Stimulated activated memory B cell treated with anti-CD40 and anti-IgM and Interleukin-4, amounts not matched to agents 10 μg/mL and 1 μg/mL and 100 μg/mL, for 72 hours (primary cell): ENCODE results near the gene CD180.
"Not testable (repeated sequence)": the region's sequence is repeated elsewhere in the genome, so short reads cannot be mapped to it uniquely, and the experiment has no call there.

Experiments
- ATAC-seq: fragments of 150-1000 bp; cut with Tn5 transposase; 2 replicates; pipeline ENCODE4 v1.10.0; 2021
- H3K27ac Mint-ChIP-seq: one replicate; pipeline ENCODE4 v1.8.0; 2022; ENCODE audit warnings: mild to moderate bottlenecking, mixed read lengths
- H3K27me3 Mint-ChIP-seq: one replicate; pipeline ENCODE4 v1.8.0; 2022; ENCODE audit warnings: mixed read lengths
- H3K36me3 Mint-ChIP-seq: one replicate; pipeline ENCODE4 v1.8.0; 2022; ENCODE audit warnings: mixed read lengths
- H3K4me1 Mint-ChIP-seq: one replicate; pipeline ENCODE4 v1.8.0; 2022; ENCODE audit warnings: mixed read lengths
- H3K4me3 Mint-ChIP-seq: one replicate; pipeline ENCODE4 v1.8.0; 2022; ENCODE audit warnings: mild to moderate bottlenecking, moderate library complexity, mixed read lengths
- H3K9me3 Mint-ChIP-seq: one replicate; pipeline ENCODE4 v1.8.0; 2022; ENCODE audit warnings: mixed read lengths

Gene CD180

GRCh38 chr5:67187006-67187715, 9.4 kb downstream of the CD180 start:
- Mint-ChIP-seq H3K4me3 (peak overlapping the region; percentile 62), H3K9me3 (no peaks in the 10 kb centered on the region), H3K36me3 (peaks cover 80% of the 10 kb centered on the region), H3K4me1 (peaks cover 81% of the 10 kb centered on the region), H3K27ac (peak overlapping the region; percentile 90), H3K27me3 (no peaks in the 10 kb centered on the region)
- peak; percentile 98 for ATAC-seq

GRCh38 chr5:67183859-67184258, 12.7 kb downstream of the CD180 start:
- Mint-ChIP-seq H3K27me3 (no peaks in the 10 kb centered on the region), H3K4me3 (no peak overlapping the region), H3K27ac (peak overlapping the region; percentile 83), H3K4me1 (peaks cover 73% of the 10 kb centered on the region), H3K36me3 (peaks cover 83% of the 10 kb centered on the region), H3K9me3 (peaks cover 4% of the 10 kb centered on the region)
- ATAC-seq, result no peak

GRCh38 chr5:67182301-67182790, 14.3 kb downstream of the CD180 start:
- H3K9me3 Mint-ChIP-seq, result peaks cover 10% of the 10 kb centered on the region
- H3K27ac Mint-ChIP-seq, result peak overlapping the region; percentile 83
- peaks cover 88% of the 10 kb centered on the region for H3K36me3 Mint-ChIP-seq
- H3K4me1 Mint-ChIP-seq, result peaks cover 66% of the 10 kb centered on the region
- no peak for ATAC-seq
- H3K4me3 Mint-ChIP-seq, result no peak overlapping the region
- H3K27me3 Mint-ChIP-seq, result no peaks in the 10 kb centered on the region

GRCh38 chr5:67181648-67182221, 14.9 kb downstream of the CD180 start:
- Mint-ChIP-seq H3K4me1 (peaks cover 60% of the 10 kb centered on the region), H3K36me3 (peaks cover 88% of the 10 kb centered on the region)

GRCh38 chr5:67179697-67180361, 16.8 kb downstream of the CD180 start:
- Mint-ChIP-seq H3K4me1 (peaks cover 51% of the 10 kb centered on the region), H3K36me3 (peaks cover 90% of the 10 kb centered on the region), H3K27ac (peak overlapping the region; percentile 83), H3K27me3 (no peaks in the 10 kb centered on the region), H3K4me3 (no peak overlapping the region), H3K9me3 (peaks cover 13% of the 10 kb centered on the region)
- ATAC-seq, result no peak

More at GRCh38 chr5:67181648-67182221, 14.9 kb downstream of the CD180 start:
- Mint-ChIP-seq H3K9me3 (peaks cover 10% of the 10 kb centered on the region), H3K27me3 (no peaks in the 10 kb centered on the region), H3K4me3 (no peak overlapping the region), H3K27ac (peak overlapping the region; percentile 83)
- ATAC-seq, result peak; percentile 69

- no peak overlapping the region for H3K27ac Mint-ChIP-seq
- H3K36me3 Mint-ChIP-seq, result peaks cover 88% of the 10 kb centered on the region
- H3K27me3 Mint-ChIP-seq, result no peaks in the 10 kb centered on the region
- no peak overlapping the region for H3K4me3 Mint-ChIP-seq
- no peak for ATAC-seq
- H3K9me3 Mint-ChIP-seq, result peaks cover 13% of the 10 kb centered on the region
- H3K4me1 Mint-ChIP-seq, result peaks cover 51% of the 10 kb centered on the region
These were observed 17.6 kb downstream of the CD180 start for GRCh38 chr5:67178966-67179365.

- Mint-ChIP-seq H3K4me3 (no peak overlapping the region), H3K4me1 (peaks cover 48% of the 10 kb centered on the region), H3K27me3 (no peaks in the 10 kb centered on the region), H3K36me3 (peaks cover 80% of the 10 kb centered on the region), H3K9me3 (peaks cover 13% of the 10 kb centered on the region), H3K27ac (peak overlapping the region; percentile 32)
- ATAC-seq, result no peak
These were observed 18.5 kb downstream of the CD180 start for GRCh38 chr5:67178085-67178484.

- Mint-ChIP-seq H3K27ac (no peak overlapping the region), H3K27me3 (no peaks in the 10 kb centered on the region), H3K9me3 (peaks cover 13% of the 10 kb centered on the region), H3K4me1 (peaks cover 36% of the 10 kb centered on the region), H3K4me3 (no peak overlapping the region), H3K36me3 (peaks cover 68% of the 10 kb centered on the region)
- ATAC-seq, result no peak
These were observed 19.7 kb downstream of the CD180 start for GRCh38 chr5:67176936-67177335.

- H3K9me3 Mint-ChIP-seq, result peaks cover 9% of the 10 kb centered on the region
- no peak overlapping the region for H3K27ac Mint-ChIP-seq
- ATAC-seq, result no peak
- no peak overlapping the region for H3K4me3 Mint-ChIP-seq
- no peaks in the 10 kb centered on the region for H3K27me3 Mint-ChIP-seq
- H3K36me3 Mint-ChIP-seq, result peaks cover 38% of the 10 kb centered on the region
- H3K4me1 Mint-ChIP-seq, result peaks cover 13% of the 10 kb centered on the region
These were observed 22.6 kb downstream of the CD180 start for GRCh38 chr5:67173959-67174358.

- H3K36me3 Mint-ChIP-seq, result peaks cover 32% of the 10 kb centered on the region
- not testable (repeated sequence) for H3K27ac Mint-ChIP-seq, H3K9me3 Mint-ChIP-seq, H3K4me3 Mint-ChIP-seq, H3K27me3 Mint-ChIP-seq, ATAC-seq, H3K4me1 Mint-ChIP-seq
These were observed 23.2 kb downstream of the CD180 start for GRCh38 chr5:67173351-67173750.

GRCh38 chr5:67170767-67171166, 25.8 kb downstream of the CD180 start:
- H3K27me3 Mint-ChIP-seq, result no peaks in the 10 kb centered on the region
- H3K27ac Mint-ChIP-seq, result no peak overlapping the region
- H3K36me3 Mint-ChIP-seq, result peaks cover 6% of the 10 kb centered on the region
- H3K4me3 Mint-ChIP-seq, result no peak overlapping the region
- H3K4me1 Mint-ChIP-seq, result peaks cover 16% of the 10 kb centered on the region
- no peak for ATAC-seq
- peaks cover 3% of the 10 kb centered on the region for H3K9me3 Mint-ChIP-seq

- Mint-ChIP-seq H3K4me1 (peaks cover 16% of the 10 kb centered on the region), H3K4me3 (no peak overlapping the region), H3K27me3 (no peaks in the 10 kb centered on the region), H3K36me3 (peaks cover 15% of the 10 kb centered on the region), H3K9me3 (no peaks in the 10 kb centered on the region), H3K27ac (no peak overlapping the region)
- ATAC-seq, result no peak
These were observed 28.5 kb downstream of the CD180 start for GRCh38 chr5:67168069-67168468.

- peak overlapping the region; percentile 95 for H3K27ac Mint-ChIP-seq
- no peaks in the 10 kb centered on the region for H3K27me3 Mint-ChIP-seq
- no peaks in the 10 kb centered on the region for H3K9me3 Mint-ChIP-seq
- peaks cover 23% of the 10 kb centered on the region for H3K36me3 Mint-ChIP-seq
- ATAC-seq, result peak; percentile 87
- peak overlapping the region; percentile 79 for H3K4me3 Mint-ChIP-seq
- peaks cover 16% of the 10 kb centered on the region for H3K4me1 Mint-ChIP-seq
These were observed 29.9 kb downstream of the CD180 start for GRCh38 chr5:67166460-67167285.

GRCh38 chr5:67165526-67166459, 30.8 kb downstream of the CD180 start:
- Mint-ChIP-seq H3K27me3 (no peaks in the 10 kb centered on the region), H3K4me3 (peak overlapping the region; percentile 79), H3K27ac (peak overlapping the region; percentile 95), H3K36me3 (peaks cover 23% of the 10 kb centered on the region), H3K4me1 (peaks cover 16% of the 10 kb centered on the region), H3K9me3 (no peaks in the 10 kb centered on the region)
- peak; percentile 89 for ATAC-seq
